ENCODE results near the gene LRP1B.

LRP1B gene

DNA sequence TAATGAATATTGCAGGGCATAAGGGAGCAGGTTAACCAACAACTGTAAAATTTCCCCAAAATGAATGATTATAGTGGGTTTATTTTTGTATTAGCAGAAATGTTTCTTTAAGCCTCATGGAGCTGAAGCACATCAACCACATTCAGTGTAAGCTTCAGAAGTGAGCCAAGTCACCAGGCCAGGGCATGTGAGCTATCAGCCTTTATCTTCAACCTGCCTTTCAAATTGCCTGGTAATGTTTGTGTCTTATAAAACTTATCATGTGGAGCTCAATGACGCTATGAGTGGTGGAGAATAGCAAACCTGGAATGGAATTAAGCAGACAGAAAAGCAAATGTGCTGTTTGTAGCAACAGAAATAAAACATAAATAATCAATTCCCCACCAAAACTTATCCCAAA is 1068.4 kb downstream of the LRP1B start (continued):
- TF ChIP-seq TOX (CRISPR knock-in tag; IDR thresholded peaks at IDR 0.05; ENCODE audit: borderline replicate concordance) (no peak), OSR1 (CRISPR knock-in tag; IDR thresholded peaks at IDR 0.05) (no peak), ZNF565 (CRISPR knock-in tag; conservative IDR thresholded peaks at IDR 0.05; ENCODE audit: low read depth) (no peak)

DNA sequence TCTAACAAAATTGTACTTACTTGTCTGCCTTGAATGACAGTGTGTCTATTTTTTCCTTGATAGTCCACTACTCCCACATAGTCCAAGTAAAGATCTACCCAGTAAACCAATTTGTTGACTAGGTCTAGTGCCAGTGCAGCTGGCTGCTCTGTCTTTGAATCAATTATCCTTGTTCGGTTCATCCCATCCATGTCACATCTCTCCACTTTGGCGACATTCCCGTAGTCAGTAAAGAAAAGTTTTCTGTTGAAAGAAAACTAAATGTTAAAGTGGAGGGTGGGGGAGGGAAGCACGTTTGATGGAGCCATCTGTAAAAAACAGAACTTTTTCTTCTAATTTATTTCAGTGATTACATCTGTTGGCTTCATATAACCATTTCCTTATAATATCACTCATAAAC is 1068.8 kb downstream of the LRP1B start:
- no peak for TF ChIP-seq TOX (CRISPR knock-in tag; IDR thresholded peaks at IDR 0.05; ENCODE audit: borderline replicate concordance)
- no peak for TF ChIP-seq BACH2 (CRISPR knock-in tag; IDR thresholded peaks at IDR 0.05; ENCODE audit: borderline replicate concordance)
- no peak for TF ChIP-seq ZNF565 (CRISPR knock-in tag; conservative IDR thresholded peaks at IDR 0.05; ENCODE audit: low read depth)
- TF ChIP-seq, protein P1, sequence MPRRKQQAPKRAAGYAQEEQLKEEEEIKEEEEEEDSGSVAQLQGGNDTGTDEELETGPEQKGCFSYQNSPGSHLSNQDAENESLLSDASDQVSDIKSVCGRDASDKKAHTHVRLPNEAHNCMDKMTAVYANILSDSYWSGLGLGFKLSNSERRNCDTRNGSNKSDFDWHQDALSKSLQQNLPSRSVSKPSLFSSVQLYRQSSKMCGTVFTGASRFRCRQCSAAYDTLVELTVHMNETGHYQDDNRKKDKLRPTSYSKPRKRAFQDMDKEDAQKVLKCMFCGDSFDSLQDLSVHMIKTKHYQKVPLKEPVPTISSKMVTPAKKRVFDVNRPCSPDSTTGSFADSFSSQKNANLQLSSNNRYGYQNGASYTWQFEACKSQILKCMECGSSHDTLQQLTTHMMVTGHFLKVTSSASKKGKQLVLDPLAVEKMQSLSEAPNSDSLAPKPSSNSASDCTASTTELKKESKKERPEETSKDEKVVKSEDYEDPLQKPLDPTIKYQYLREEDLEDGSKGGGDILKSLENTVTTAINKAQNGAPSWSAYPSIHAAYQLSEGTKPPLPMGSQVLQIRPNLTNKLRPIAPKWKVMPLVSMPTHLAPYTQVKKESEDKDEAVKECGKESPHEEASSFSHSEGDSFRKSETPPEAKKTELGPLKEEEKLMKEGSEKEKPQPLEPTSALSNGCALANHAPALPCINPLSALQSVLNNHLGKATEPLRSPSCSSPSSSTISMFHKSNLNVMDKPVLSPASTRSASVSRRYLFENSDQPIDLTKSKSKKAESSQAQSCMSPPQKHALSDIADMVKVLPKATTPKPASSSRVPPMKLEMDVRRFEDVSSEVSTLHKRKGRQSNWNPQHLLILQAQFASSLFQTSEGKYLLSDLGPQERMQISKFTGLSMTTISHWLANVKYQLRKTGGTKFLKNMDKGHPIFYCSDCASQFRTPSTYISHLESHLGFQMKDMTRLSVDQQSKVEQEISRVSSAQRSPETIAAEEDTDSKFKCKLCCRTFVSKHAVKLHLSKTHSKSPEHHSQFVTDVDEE (CRISPR knock-in tag; IDR thresholded peaks at IDR 0.05) = no peak
- TF ChIP-seq, protein P2, sequence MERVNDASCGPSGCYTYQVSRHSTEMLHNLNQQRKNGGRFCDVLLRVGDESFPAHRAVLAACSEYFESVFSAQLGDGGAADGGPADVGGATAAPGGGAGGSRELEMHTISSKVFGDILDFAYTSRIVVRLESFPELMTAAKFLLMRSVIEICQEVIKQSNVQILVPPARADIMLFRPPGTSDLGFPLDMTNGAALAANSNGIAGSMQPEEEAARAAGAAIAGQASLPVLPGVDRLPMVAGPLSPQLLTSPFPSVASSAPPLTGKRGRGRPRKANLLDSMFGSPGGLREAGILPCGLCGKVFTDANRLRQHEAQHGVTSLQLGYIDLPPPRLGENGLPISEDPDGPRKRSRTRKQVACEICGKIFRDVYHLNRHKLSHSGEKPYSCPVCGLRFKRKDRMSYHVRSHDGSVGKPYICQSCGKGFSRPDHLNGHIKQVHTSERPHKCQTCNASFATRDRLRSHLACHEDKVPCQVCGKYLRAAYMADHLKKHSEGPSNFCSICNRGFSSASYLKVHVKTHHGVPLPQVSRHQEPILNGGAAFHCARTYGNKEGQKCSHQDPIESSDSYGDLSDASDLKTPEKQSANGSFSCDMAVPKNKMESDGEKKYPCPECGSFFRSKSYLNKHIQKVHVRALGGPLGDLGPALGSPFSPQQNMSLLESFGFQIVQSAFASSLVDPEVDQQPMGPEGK (CRISPR knock-in tag; IDR thresholded peaks at IDR 0.05; ENCODE audit: borderline replicate concordance) = no peak
- TF ChIP-seq, protein P3, sequence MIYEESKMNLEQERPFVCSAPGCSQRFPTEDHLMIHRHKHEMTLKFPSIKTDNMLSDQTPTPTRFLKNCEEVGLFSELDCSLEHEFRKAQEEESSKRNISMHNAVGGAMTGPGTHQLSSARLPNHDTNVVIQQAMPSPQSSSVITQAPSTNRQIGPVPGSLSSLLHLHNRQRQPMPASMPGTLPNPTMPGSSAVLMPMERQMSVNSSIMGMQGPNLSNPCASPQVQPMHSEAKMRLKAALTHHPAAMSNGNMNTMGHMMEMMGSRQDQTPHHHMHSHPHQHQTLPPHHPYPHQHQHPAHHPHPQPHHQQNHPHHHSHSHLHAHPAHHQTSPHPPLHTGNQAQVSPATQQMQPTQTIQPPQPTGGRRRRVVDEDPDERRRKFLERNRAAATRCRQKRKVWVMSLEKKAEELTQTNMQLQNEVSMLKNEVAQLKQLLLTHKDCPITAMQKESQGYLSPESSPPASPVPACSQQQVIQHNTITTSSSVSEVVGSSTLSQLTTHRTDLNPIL (CRISPR knock-in tag; IDR thresholded peaks at IDR 0.05; ENCODE audit: low read depth) = no peak
- TF ChIP-seq ZNF70 (CRISPR knock-in tag; IDR thresholded peaks at IDR 0.05) = no peak
- TF ChIP-seq RARB (CRISPR knock-in tag; IDR thresholded peaks at IDR 0.05) = no peak
- TF ChIP-seq ZFP3 (CRISPR knock-in tag; IDR thresholded peaks at IDR 0.05) = no peak
- TF ChIP-seq ESRRG (CRISPR knock-in tag; IDR thresholded peaks at IDR 0.05) = no peak
- TF ChIP-seq ZC3H10 (CRISPR knock-in tag; IDR thresholded peaks at IDR 0.05) = no peak
- TF ChIP-seq CSDC2 (CRISPR knock-in tag; IDR thresholded peaks at IDR 0.05) = no peak
- TF ChIP-seq GLIS3 (CRISPR knock-in tag; IDR thresholded peaks at IDR 0.05) = no peak
- no peak for TF ChIP-seq TCF4 (CRISPR knock-in tag; IDR thresholded peaks at IDR 0.05; ENCODE audit: borderline replicate concordance)
- no peak for TF ChIP-seq ZFP30 (CRISPR knock-in tag; IDR thresholded peaks at IDR 0.05)
- TF ChIP-seq PPARA (CRISPR knock-in tag; IDR thresholded peaks at IDR 0.05; ENCODE audit: borderline replicate concordance) = no peak
- ATAC-seq = no peak

DNA sequence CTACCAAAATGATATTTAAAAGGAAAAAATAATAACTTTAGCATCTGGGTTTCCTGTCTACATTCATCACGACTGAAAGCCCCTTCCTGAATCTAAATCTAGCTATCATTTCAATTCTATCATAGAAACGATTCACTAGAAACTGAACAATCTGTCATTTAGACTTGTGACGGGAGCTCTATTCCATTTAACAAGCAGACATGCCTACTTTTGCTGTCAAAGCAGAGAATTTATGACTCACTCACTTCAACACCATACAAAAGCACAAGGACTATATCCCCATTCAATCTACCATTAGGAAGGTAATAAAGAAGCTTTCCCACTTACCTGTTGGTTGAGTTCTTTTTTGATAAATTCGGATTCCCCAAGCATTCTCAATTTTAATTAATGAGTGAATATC is 1072.3 kb downstream of the LRP1B start:
- no peak for ATAC-seq
- TF ChIP-seq SNAI2 (CRISPR knock-in tag; IDR thresholded peaks at IDR 0.05) (no peak), ESRRG (CRISPR knock-in tag; IDR thresholded peaks at IDR 0.05) (no peak), ZNF565 (CRISPR knock-in tag; conservative IDR thresholded peaks at IDR 0.05; ENCODE audit: low read depth) (no peak), BACH2 (CRISPR knock-in tag; IDR thresholded peaks at IDR 0.05; ENCODE audit: borderline replicate concordance) (no peak), PPARA (CRISPR knock-in tag; IDR thresholded peaks at IDR 0.05; ENCODE audit: borderline replicate concordance) (no peak), TCF4 (CRISPR knock-in tag; IDR thresholded peaks at IDR 0.05; ENCODE audit: borderline replicate concordance) (no peak), GLIS3 (CRISPR knock-in tag; IDR thresholded peaks at IDR 0.05) (no peak), ZFP3 (CRISPR knock-in tag; IDR thresholded peaks at IDR 0.05) (no peak)

DNA sequence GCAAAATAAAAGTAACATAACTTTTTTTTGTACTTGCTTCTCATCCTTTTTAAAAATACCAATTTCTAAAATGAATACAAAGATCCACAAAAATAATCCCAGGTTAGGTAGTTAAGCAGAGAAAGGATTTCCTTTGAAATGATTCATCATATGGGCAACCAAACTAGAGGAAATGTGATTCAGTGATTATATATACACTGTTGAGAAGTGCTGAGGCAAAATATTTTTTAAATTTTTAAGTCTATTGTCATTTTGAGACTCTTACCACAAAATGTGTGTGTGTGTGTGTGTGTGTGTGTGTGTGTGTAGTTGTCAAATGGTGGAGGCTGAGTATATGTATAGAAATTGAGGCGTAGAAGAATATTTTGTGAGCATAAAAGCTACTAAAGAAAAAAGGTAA is 1075.3 kb downstream of the LRP1B start:
- TF ChIP-seq TCF4 (CRISPR knock-in tag; IDR thresholded peaks at IDR 0.05; ENCODE audit: borderline replicate concordance) (no peak), ISL1 (CRISPR knock-in tag; IDR thresholded peaks at IDR 0.05) (no peak), OSR1 (CRISPR knock-in tag; IDR thresholded peaks at IDR 0.05) (no peak), ARNTL (CRISPR knock-in tag; IDR thresholded peaks at IDR 0.05; ENCODE audit: borderline replicate concordance, low read depth) (no peak), ZNF70 (CRISPR knock-in tag; IDR thresholded peaks at IDR 0.05) (no peak), ZFP3 (CRISPR knock-in tag; IDR thresholded peaks at IDR 0.05) (no peak), ZFP30 (CRISPR knock-in tag; IDR thresholded peaks at IDR 0.05) (no peak), CSDC2 (CRISPR knock-in tag; IDR thresholded peaks at IDR 0.05) (no peak)
- TF ChIP-seq, protein P4, sequence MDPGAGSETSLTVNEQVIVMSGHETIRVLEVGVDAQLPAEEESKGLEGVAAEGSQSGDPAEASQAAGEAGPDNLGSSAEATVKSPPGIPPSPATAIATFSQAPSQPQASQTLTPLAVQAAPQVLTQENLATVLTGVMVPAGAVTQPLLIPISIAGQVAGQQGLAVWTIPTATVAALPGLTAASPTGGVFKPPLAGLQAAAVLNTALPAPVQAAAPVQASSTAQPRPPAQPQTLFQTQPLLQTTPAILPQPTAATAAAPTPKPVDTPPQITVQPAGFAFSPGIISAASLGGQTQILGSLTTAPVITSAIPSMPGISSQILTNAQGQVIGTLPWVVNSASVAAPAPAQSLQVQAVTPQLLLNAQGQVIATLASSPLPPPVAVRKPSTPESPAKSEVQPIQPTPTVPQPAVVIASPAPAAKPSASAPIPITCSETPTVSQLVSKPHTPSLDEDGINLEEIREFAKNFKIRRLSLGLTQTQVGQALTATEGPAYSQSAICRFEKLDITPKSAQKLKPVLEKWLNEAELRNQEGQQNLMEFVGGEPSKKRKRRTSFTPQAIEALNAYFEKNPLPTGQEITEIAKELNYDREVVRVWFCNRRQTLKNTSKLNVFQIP (CRISPR knock-in tag; IDR thresholded peaks at IDR 0.05; ENCODE audit: borderline replicate concordance, low read depth) = no peak
- TF ChIP-seq, protein P1 (CRISPR knock-in tag; IDR thresholded peaks at IDR 0.05) = no peak
- ATAC-seq = no peak

Measured in SK-N-SH treated with all-trans-retinoic acid at 6 μM for 48 hours (cell line).